HEK293T (cell line): ENCODE measurements around the gene PAM.

Experiments used
- CTCF ChIA-PET: fragments of 350-600 bp; formaldehyde crosslinking; extraction: SDS; loops from one replicate; lab custom pipeline; 2021; ENCODE audit warnings: antibody characterized with exemption, inconsistent platforms; lab: Yijun Ruan, JAX
- POLR2A ChIA-PET: fragments of 350-600 bp; formaldehyde crosslinking; extraction: SDS; loops from one replicate; lab custom pipeline; 2020; ENCODE audit warnings: antibody characterized with exemption, inconsistent platforms; lab: Yijun Ruan, JAX
- DNase-seq: peaks from one replicate; pipeline ENCODE4 v3.0.0; 2012; ENCODE audit warnings: mixed read lengths; ENCODE audit errors: extremely low spot score
- ARNT ChIP-seq: fragments of 450-650 bp; IDR thresholded peaks from 2 replicates; pipeline ENCODE4 v1.6.1; 2017; ENCODE audit warnings: mild to moderate bottlenecking
- BHLHE40 ChIP-seq: fragments of 450-650 bp; IDR thresholded peaks from 2 replicates; pipeline ENCODE4 v1.6.1; 2016; ENCODE audit warnings: mild to moderate bottlenecking, moderate library complexity, borderline replicate concordance
- CTBP1 ChIP-seq: fragments of 450-650 bp; IDR thresholded peaks from 2 replicates; pipeline ENCODE4 v1.6.1; 2016; ENCODE audit warnings: borderline replicate concordance
- ELF4 ChIP-seq: fragments of 450-650 bp; IDR thresholded peaks from 2 replicates; pipeline ENCODE4 v1.6.1; 2017; ENCODE audit warnings: antibody characterized with exemption
- FOXA1 ChIP-seq: fragments of 450-650 bp; IDR thresholded peaks from 2 replicates; pipeline ENCODE4 v1.6.1; 2016; ENCODE audit warnings: mild to moderate bottlenecking
- FOXK2 ChIP-seq: fragments of 450-650 bp; IDR thresholded peaks from 2 replicates; pipeline ENCODE4 v1.6.1; 2016; ENCODE audit warnings: mild to moderate bottlenecking
- FOXM1 ChIP-seq: fragments of 450-650 bp; IDR thresholded peaks from 2 replicates; pipeline ENCODE4 v1.6.1; 2017; ENCODE audit warnings: mild to moderate bottlenecking, borderline replicate concordance
- HDGF ChIP-seq: fragments of 450-650 bp; IDR thresholded peaks from 2 replicates; pipeline ENCODE4 v1.6.1; 2017; ENCODE audit warnings: antibody characterized with exemption, borderline replicate concordance
- L3MBTL2 ChIP-seq: fragments of 450-650 bp; conservative IDR thresholded peaks from 2 replicates; pipeline ENCODE4 v1.6.1; 2016; ENCODE audit warnings: mild to moderate bottlenecking
- LEF1 ChIP-seq: fragments of 450-650 bp; IDR thresholded peaks from 2 replicates; pipeline ENCODE4 v1.6.1; 2017; ENCODE audit warnings: mild to moderate bottlenecking, borderline replicate concordance
- NFRKB ChIP-seq: fragments of 450-650 bp; IDR thresholded peaks from 2 replicates; pipeline ENCODE4 v1.6.1; 2016; ENCODE audit warnings: mild to moderate bottlenecking, moderate library complexity
- SP1 ChIP-seq: fragments of 450-650 bp; IDR thresholded peaks from 2 replicates; pipeline ENCODE4 v1.6.1; 2017
- SUZ12 ChIP-seq: fragments of 450-650 bp; IDR thresholded peaks from 2 replicates; pipeline ENCODE4 v1.6.1; 2016; ENCODE audit warnings: mild to moderate bottlenecking
- TARDBP ChIP-seq: fragments of 450-650 bp; IDR thresholded peaks from 2 replicates; pipeline ENCODE4 v1.6.1; 2016
- ZNF384 ChIP-seq: fragments of 450-650 bp; IDR thresholded peaks from 2 replicates; pipeline ENCODE4 v1.6.1; 2016
- TF ChIP-seq, protein P1 (sequence below): fragments of 450-650 bp; IDR thresholded peaks from 2 replicates; pipeline ENCODE4 v1.6.1; 2016

PAM gene

DNA sequence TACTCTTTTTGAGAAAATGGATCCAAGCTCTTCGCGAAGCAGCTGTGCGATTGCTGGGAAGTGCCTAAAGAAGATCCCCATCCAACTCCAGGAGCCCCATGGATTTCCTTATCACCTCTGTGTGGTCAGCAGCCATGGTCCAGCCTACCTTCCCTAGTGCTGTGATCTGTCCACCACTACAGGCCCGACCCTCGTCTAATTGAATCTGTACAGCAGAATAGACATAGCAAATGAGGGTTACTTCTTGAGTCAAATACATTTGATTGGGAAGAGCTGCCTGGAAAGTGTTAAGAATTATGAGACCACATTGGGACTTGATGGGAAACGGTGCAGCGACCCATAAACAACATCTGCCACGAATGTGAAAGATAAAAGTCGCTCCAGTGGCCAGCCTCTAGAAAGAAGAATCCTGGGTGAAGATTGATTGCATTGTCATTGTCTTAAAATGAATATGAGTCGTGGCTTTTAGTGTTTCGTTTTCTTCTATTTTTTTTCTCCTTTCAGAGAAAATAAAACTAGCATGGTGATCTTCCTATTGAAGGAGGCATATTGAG is 118.4 kb downstream of the PAM start:
- no peak for DNase-seq
- POLR2A ChIA-PET: interaction anchor here (0.7 kb wide), 1 partner anchor 472 kb away, joined by 3 read pairs; no protein-coding TSS in a partner anchor
- TF ChIP-seq FOXA1 (no peak), CTBP1 (no peak), FOXM1 (no peak), HDGF (no peak), SUZ12 (no peak), TARDBP (no peak), BHLHE40 (no peak), ZNF384 (no peak), SP1 (no peak), ELF4 (no peak), FOXK2 (no peak), LEF1 (no peak)
- CTCF ChIA-PET: no interaction called here

DNA sequence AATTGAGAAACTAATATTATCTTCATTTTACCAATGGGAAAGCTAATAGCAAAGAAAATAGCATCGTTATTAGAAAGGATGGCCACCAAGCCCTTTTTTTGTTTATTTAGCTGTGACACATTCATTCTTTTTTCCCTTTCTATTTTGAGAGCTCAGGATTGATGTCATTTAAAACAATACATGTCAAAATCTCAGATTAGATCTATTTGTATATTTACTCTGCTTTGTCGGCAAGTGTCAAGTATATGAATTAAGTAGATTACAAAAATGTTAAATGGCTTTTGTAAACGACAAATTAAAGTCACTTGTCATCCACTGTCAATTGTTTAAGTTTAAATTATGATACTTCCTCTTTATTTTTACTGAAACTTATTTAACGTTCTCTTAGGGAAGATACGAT is 118.9 kb downstream of the PAM start:
- ChIA-PET CTCF (no interaction called here), POLR2A (no interaction called here)
- TF ChIP-seq, protein P1, sequence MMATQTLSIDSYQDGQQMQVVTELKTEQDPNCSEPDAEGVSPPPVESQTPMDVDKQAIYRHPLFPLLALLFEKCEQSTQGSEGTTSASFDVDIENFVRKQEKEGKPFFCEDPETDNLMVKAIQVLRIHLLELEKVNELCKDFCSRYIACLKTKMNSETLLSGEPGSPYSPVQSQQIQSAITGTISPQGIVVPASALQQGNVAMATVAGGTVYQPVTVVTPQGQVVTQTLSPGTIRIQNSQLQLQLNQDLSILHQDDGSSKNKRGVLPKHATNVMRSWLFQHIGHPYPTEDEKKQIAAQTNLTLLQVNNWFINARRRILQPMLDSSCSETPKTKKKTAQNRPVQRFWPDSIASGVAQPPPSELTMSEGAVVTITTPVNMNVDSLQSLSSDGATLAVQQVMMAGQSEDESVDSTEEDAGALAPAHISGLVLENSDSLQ: peak; percentile 6; the same call in 1 of the 2 replicates
- no peak for TF ChIP-seq SUZ12
- DNase-seq: no peak

DNA sequence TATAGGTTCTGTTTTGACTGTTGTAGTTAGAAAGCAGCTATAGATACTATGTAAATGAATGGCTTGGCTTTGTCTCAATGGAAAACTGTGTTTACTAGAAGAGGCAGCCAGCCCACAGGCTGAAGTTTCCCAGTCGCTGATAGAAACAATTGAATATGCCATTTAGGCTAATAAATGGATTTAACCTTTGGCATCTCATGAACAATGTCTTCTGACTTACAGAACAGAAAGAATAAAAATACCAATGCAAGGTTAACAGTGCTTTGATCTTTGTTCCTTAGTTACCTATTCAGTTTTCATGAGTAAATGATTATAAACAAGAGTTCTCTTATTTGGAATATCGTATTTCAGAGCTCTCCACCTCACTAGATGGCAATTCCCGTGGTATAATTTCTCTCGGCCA is 120.6 kb downstream of the PAM start:
- no peak for DNase-seq
- CTCF ChIA-PET: no interaction called here
- POLR2A ChIA-PET: no interaction called here

DNA sequence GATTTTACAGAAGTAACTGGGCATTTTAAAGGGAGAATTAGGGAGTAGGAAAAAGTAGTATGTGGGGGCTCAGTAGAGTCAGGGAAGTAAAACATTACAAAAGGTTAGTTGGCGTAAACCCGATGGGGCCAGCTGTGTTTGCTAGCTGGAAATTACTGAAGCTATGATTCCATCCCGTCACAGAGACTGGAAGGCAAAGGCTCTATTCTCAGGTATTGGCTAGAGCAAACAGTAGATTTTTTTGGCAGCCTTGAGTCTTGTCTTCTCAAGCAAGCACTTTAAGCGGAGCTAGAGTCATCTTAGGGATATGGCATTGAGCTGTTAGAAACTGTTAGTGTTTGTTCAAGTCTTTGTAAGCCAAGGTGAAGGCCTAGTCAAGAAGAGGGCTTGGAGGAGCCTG is 121.5 kb downstream of the PAM start:
- CTCF ChIA-PET: no interaction called here
- POLR2A ChIA-PET: no interaction called here
- TF ChIP-seq HDGF: no peak
- TF ChIP-seq CTBP1: no peak
- TF ChIP-seq FOXM1: no peak
- no peak for TF ChIP-seq ARNT
- no peak for TF ChIP-seq ELF4
- TF ChIP-seq BHLHE40: no peak
- no peak for TF ChIP-seq FOXK2
- TF ChIP-seq ZNF384: no peak
- no peak for TF ChIP-seq SUZ12
- no peak for TF ChIP-seq FOXA1
- TF ChIP-seq LEF1: no peak
- TF ChIP-seq L3MBTL2: no peak
- no peak for TF ChIP-seq SP1
- TF ChIP-seq, protein P1: no peak
- no peak for TF ChIP-seq NFRKB
- DNase-seq: no peak

More for the DNA sequence above, 120.6 kb downstream of the PAM start:
- TF ChIP-seq L3MBTL2 (no peak), BHLHE40 (no peak)

DNA sequence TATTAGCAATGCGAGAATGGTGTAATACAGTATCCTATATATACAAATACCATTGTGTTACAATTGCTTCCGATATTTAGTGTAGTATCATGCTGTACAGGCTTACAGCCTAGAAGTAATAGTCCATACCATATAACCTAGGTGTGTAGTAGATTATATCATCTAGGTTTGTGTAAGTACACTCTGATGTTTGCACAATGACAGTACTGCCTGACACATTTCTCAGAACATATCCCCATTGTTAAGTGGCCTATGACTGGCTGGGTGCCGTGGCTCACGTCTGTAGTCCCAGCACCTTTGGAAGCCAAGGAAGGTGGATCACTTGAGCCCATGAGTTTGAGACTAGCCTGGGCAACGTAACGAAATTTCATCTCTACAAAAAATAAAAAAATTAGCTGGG is 124.6 kb downstream of the PAM start:
- ChIA-PET POLR2A (no interaction called here), CTCF (no interaction called here)
- TF ChIP-seq ARNT (no peak), CTBP1 (no peak), HDGF (no peak), L3MBTL2 (no peak), SUZ12 (no peak), NFRKB (no peak), FOXA1 (no peak), BHLHE40 (no peak), LEF1 (no peak), ELF4 (no peak), FOXM1 (no peak), SP1 (no peak), FOXK2 (no peak), TARDBP (no peak), ZNF384 (no peak)
- TF ChIP-seq, protein P1: no peak
- no peak for DNase-seq

DNA sequence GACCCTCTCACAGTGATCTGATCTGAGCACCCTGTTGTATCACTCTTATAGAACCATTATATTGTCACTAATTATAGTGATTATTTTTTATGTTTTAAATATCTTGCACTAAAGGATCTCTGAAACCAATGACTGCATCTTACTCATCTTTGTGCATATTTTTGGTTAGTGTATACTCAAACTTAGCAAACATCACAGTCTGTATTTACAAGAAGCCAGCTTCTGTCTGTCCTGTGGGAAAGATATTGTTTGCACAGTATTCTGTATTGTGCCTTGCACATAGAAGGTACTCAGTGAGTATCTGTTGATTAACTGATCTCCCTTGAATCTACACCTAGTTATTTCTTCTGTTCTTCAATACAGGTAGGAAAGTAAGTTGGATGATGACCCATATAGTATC is 131.5 kb downstream of the PAM start:
- POLR2A ChIA-PET: no interaction called here
- DNase-seq: no peak
- TF ChIP-seq ARNT: no peak
- TF ChIP-seq, protein P1: no peak
- TF ChIP-seq TARDBP: no peak
- TF ChIP-seq LEF1: no peak
- no peak for TF ChIP-seq FOXM1
- TF ChIP-seq NFRKB: no peak
- TF ChIP-seq SP1: no peak
- TF ChIP-seq FOXK2: no peak
- CTCF ChIA-PET: no interaction called here
